HEK293 (cell line): ENCODE measurements around the gene WNK4.
A peak's percentile ranks its signal among the peaks of the same experiment; 100 is the strongest.

Source experiments
- CTCF ChIA-PET: fragments of 350-600 bp; formaldehyde crosslinking; extraction: SDS; loops from one replicate; lab custom pipeline; 2021; ENCODE audit warnings: antibody characterized with exemption; lab: Yijun Ruan, JAX
- POLR2A ChIA-PET: fragments of 300-600 bp; formaldehyde crosslinking; extraction: SDS; loops from one replicate; lab custom pipeline; 2020; ENCODE audit warnings: antibody characterized with exemption, inconsistent platforms; lab: Yijun Ruan, JAX
- H3K27ac ChIP-seq: fragments of 200-500 bp; sonication (Bioruptor generic); 2 replicates; pipeline ENCODE4 v1.5.1; 2014; ENCODE audit warnings: low read depth, low read length, control low read depth, inconsistent platforms; ENCODE audit errors: extremely low read depth
- H3K36me3 ChIP-seq, 2 experiments: fragments of 200-500 bp in 1 of 2; sonication (Bioruptor generic) in 1 of 2; 1 replicate in 1 of 2; 2 replicates in 1 of 2; pipeline ENCODE4 v1.5.1; 2014 to 2017; ENCODE audit warnings: inconsistent platforms in 2 of 2, low read length in 2 of 2; ENCODE audit not compliant: control insufficient read depth in 2 of 2, insufficient read depth in 1 of 2
- H3K4me1 ChIP-seq: fragments of 200-500 bp; sonication (Bioruptor generic); 2 replicates; pipeline ENCODE4 v1.5.1; 2014; ENCODE audit warnings: mild to moderate bottlenecking, low read length, inconsistent platforms; ENCODE audit not compliant: control insufficient read depth, insufficient read depth
- H3K4me3 ChIP-seq: 2 replicates; pipeline ENCODE4 v1.5.1; 2011; ENCODE audit warnings: low read depth, mild to moderate bottlenecking, control low read depth, low read length, moderate library complexity
- H3K9me3 ChIP-seq: fragments of 200-500 bp; sonication (Bioruptor generic); 2 replicates; pipeline ENCODE4 v1.5.1; 2014; ENCODE audit warnings: low read depth, low read length, inconsistent platforms; ENCODE audit not compliant: control insufficient read depth, insufficient read depth
- KLF16 ChIP-seq: fragments of 450-650 bp; formaldehyde crosslinking; IDR thresholded peaks from 2 replicates; pipeline ENCODE4 v1.5.1; 2017; ENCODE audit warnings: missing biosample characterization, missing genetic modification characterization
- KLF9 ChIP-seq: fragments of 450-650 bp; formaldehyde crosslinking; IDR thresholded peaks from 2 replicates; pipeline ENCODE4 v1.5.1; 2016; ENCODE audit warnings: missing biosample characterization, missing genetic modification characterization, low read depth
- REPIN1 ChIP-seq: fragments of 450-650 bp; formaldehyde crosslinking; IDR thresholded peaks from 2 replicates; pipeline ENCODE4 v1.5.1; 2017; ENCODE audit warnings: missing biosample characterization, missing genetic modification characterization, low read depth
- SETDB1 ChIP-seq: IDR thresholded peaks from one replicate; pipeline ENCODE4 v1.6.1; 2017; ENCODE audit warnings: mild to moderate bottlenecking, low read length, moderate library complexity, mixed read lengths; ENCODE audit not compliant: insufficient read length
- SP3 ChIP-seq: fragments of 450-650 bp; formaldehyde crosslinking; IDR thresholded peaks from 2 replicates; pipeline ENCODE4 v1.5.1; 2016; ENCODE audit warnings: missing biosample characterization, missing genetic modification characterization
- WT1 ChIP-seq: fragments of 450-650 bp; formaldehyde crosslinking; IDR thresholded peaks from 2 replicates; pipeline ENCODE4 v1.5.1; 2016; ENCODE audit warnings: missing biosample characterization, missing genetic modification characterization
- YY2 ChIP-seq: fragments of 450-650 bp; formaldehyde crosslinking; IDR thresholded peaks from 2 replicates; pipeline ENCODE4 v1.5.1; 2016; ENCODE audit warnings: missing biosample characterization, missing genetic modification characterization
- ZNF398 ChIP-seq: fragments of 450-650 bp; formaldehyde crosslinking; IDR thresholded peaks from 2 replicates; pipeline ENCODE4 v1.5.1; 2017; ENCODE audit warnings: missing biosample characterization, missing genetic modification characterization
- ZNF416 ChIP-seq: fragments of 450-650 bp; formaldehyde crosslinking; IDR thresholded peaks from 2 replicates; pipeline ENCODE4 v1.5.1; 2016; ENCODE audit warnings: missing biosample characterization, missing genetic modification characterization
- ZNF600 ChIP-seq: fragments of 450-650 bp; formaldehyde crosslinking; IDR thresholded peaks from 2 replicates; pipeline ENCODE4 v1.5.1; 2016; ENCODE audit warnings: missing biosample characterization, missing genetic modification characterization
- TF ChIP-seq, protein P1 (sequence below): fragments of 450-650 bp; formaldehyde crosslinking; IDR thresholded peaks from 2 replicates; pipeline ENCODE4 v1.5.1; 2016; ENCODE audit warnings: missing biosample characterization, missing genetic modification characterization
- TF ChIP-seq, protein P2 (sequence below): fragments of 450-650 bp; formaldehyde crosslinking; conservative IDR thresholded peaks from 2 replicates; pipeline ENCODE4 v1.5.1; 2016; ENCODE audit warnings: low read depth, missing biosample characterization, missing genetic modification characterization
- TF ChIP-seq, protein P3 (sequence below): fragments of 450-650 bp; formaldehyde crosslinking; IDR thresholded peaks from 2 replicates; pipeline ENCODE4 v1.5.1; 2016; ENCODE audit warnings: missing biosample characterization, missing genetic modification characterization
- TF ChIP-seq, protein P4 (sequence below): fragments of 450-650 bp; formaldehyde crosslinking; IDR thresholded peaks from 2 replicates; pipeline ENCODE4 v1.5.1; 2016; ENCODE audit warnings: missing biosample characterization, missing genetic modification characterization

The WNK4 gene

GRCh38 chr17:42798011-42798382, 17.6 kb downstream of the WNK4 start:
- Histone ChIP-seq H3K9me3 (no peaks in the 10 kb centered on the region), H3K4me1 (peaks cover 8% of the 10 kb centered on the region), H3K27ac (peak overlapping the region; percentile 68; the same call in 1 of the 2 replicates), H3K4me3 (peak overlapping the region; percentile 77), H3K36me3 (peaks cover 0 to 33% of the 10 kb centered on the region in 2 experiments; a peak in 1 of 3 replicates)
- CTCF ChIA-PET, result interaction anchor here (0.5 to 3.2 kb wide), 6 partner anchors 21 to 590 kb away, joined by 3 to 23 read pairs (median 4); no protein-coding TSS in a partner anchor
- POLR2A ChIA-PET, result interaction anchor here (1.0 to 2.4 kb wide), 7 partner anchors 11 to 47 kb away, joined by 3 to 13 read pairs (median 5); partner anchors contain the start of genes BECN1, VPS25 and WNK4
- TF ChIP-seq, protein P1, sequence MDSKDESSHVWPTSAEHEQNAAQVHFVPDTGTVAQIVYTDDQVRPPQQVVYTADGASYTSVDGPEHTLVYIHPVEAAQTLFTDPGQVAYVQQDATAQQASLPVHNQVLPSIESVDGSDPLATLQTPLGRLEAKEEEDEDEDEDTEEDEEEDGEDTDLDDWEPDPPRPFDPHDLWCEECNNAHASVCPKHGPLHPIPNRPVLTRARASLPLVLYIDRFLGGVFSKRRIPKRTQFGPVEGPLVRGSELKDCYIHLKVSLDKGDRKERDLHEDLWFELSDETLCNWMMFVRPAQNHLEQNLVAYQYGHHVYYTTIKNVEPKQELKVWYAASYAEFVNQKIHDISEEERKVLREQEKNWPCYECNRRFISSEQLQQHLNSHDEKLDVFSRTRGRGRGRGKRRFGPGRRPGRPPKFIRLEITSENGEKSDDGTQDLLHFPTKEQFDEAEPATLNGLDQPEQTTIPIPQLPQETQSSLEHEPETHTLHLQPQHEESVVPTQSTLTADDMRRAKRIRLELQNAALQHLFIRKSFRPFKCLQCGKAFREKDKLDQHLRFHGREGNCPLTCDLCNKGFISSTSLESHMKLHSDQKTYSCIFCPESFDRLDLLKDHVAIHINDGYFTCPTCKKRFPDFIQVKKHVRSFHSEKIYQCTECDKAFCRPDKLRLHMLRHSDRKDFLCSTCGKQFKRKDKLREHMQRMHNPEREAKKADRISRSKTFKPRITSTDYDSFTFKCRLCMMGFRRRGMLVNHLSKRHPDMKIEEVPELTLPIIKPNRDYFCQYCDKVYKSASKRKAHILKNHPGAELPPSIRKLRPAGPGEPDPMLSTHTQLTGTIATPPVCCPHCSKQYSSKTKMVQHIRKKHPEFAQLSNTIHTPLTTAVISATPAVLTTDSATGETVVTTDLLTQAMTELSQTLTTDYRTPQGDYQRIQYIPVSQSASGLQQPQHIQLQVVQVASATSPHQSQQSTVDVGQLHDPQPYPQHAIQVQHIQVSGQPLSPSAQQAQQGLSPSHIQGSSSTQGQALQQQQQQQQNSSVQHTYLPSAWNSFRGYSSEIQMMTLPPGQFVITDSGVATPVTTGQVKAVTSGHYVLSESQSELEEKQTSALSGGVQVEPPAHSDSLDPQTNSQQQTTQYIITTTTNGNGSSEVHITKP, result peak; percentile 84
- no peak for TF ChIP-seq REPIN1 (tag by site-specific recombination)

DNA sequence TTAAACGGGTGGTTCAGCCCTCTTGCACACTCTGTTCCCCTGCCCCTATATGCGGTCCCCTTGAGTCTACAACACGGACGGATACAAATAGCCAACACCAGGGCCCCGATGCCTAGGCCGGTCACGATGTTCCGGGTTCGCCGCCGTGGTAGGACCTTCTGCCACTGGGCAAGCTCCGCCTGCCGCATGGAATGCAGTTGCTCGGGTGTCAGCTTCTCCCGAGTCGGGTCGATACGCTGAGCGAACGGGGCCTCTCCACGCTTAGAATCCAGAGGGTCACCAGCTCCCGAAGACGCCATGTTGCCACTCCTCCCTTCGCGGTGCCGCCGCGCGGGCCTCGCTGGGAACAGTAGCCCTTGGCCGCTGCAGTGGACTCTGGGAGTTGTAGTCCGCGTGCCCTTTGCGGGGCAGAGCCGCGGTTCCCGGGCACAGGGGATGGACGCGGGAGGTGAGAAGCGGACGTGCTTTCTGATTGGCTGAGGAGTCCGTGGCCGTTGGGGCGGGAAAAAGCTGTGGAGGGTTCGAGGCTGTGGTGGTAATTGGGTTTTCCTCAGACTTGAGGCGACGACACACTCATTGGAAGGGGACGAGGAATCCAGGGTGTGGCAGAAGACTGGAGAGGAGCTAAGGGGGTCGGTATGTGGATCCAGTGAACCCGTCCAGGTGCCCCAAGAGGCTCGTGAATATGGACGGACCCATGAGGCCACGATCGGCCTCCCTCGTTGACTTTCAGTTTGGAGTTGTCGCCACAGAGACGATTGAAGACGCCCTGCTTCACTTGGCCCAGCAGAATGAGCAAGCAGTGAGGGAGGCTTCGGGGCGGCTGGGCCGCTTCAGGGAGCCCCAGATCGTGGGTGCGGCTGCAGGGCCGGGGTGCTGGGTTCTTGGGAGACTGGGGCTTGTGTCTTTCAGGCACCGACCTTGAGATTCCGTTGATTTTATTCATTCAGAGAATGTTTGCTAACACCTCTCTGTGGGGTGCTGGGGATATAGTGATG, 18.3 kb downstream of the WNK4 start, which contains the start of the genes CNTD1 and COA3:
CNTD1 (plus strand) TSS at position 479 of the 998 bp plus-strand sequence; CDS start at position 686, 207 bp downstream.
COA3 (minus strand) TSS at position 322 of the 998 bp plus-strand sequence; CDS start at position 299, 23 bp downstream.
- Histone ChIP-seq H3K4me3 (peak within 1 kb of the TSS; percentile 77), H3K4me1 (peaks cover 15% of the 10 kb centered on the region), H3K27ac (peak within 1 kb of the TSS; percentile 68; the same call in 1 of the 2 replicates), H3K36me3 (peaks cover 0 to 33% of the 10 kb centered on the region in 2 experiments; a peak in 1 of 3 replicates), H3K9me3 (no peaks in the 10 kb centered on the region)
- CTCF ChIA-PET, result interaction anchor here (0.6 to 3.2 kb wide), 8 partner anchors 21 to 589 kb away, joined by 3 to 23 read pairs (median 4); partner anchors contain the start of gene BECN1
- POLR2A ChIA-PET, result interaction anchor here (0.7 to 2.4 kb wide), 9 partner anchors 11 to 382 kb away, joined by 3 to 13 read pairs (median 5); partner anchors contain the start of genes BECN1, VPS25 and WNK4
- TF ChIP-seq KLF9 (tag by site-specific recombination) (peak; percentile 63), SETDB1 (peak; percentile 89), ZNF600 (tag by site-specific recombination) (peak; percentile 81), ZNF398 (tag by site-specific recombination) (peak; percentile 43; the same call in 1 of the 2 replicates), KLF16 (tag by site-specific recombination) (peak; percentile 83), WT1 (tag by site-specific recombination) (no peak), YY2 (tag by site-specific recombination) (peak; percentile 85; the same call in 1 of the 2 replicates), SP3 (tag by site-specific recombination) (peak; percentile 79), ZNF416 (tag by site-specific recombination) (0 out of 2 replicates have a peak, but pooled peaks have one; percentile 24)
- TF ChIP-seq, protein P2, sequence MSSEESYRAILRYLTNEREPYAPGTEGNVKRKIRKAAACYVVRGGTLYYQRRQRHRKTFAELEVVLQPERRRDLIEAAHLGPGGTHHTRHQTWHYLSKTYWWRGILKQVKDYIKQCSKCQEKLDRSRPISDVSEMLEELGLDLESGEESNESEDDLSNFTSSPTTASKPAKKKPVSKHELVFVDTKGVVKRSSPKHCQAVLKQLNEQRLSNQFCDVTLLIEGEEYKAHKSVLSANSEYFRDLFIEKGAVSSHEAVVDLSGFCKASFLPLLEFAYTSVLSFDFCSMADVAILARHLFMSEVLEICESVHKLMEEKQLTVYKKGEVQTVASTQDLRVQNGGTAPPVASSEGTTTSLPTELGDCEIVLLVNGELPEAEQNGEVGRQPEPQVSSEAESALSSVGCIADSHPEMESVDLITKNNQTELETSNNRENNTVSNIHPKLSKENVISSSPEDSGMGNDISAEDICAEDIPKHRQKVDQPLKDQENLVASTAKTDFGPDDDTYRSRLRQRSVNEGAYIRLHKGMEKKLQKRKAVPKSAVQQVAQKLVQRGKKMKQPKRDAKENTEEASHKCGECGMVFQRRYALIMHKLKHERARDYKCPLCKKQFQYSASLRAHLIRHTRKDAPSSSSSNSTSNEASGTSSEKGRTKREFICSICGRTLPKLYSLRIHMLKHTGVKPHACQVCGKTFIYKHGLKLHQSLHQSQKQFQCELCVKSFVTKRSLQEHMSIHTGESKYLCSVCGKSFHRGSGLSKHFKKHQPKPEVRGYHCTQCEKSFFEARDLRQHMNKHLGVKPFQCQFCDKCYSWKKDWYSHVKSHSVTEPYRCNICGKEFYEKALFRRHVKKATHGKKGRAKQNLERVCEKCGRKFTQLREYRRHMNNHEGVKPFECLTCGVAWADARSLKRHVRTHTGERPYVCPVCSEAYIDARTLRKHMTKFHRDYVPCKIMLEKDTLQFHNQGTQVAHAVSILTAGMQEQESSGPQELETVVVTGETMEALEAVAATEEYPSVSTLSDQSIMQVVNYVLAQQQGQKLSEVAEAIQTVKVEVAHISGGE (tag by site-specific recombination), result peak; percentile 86
- TF ChIP-seq, protein P3, sequence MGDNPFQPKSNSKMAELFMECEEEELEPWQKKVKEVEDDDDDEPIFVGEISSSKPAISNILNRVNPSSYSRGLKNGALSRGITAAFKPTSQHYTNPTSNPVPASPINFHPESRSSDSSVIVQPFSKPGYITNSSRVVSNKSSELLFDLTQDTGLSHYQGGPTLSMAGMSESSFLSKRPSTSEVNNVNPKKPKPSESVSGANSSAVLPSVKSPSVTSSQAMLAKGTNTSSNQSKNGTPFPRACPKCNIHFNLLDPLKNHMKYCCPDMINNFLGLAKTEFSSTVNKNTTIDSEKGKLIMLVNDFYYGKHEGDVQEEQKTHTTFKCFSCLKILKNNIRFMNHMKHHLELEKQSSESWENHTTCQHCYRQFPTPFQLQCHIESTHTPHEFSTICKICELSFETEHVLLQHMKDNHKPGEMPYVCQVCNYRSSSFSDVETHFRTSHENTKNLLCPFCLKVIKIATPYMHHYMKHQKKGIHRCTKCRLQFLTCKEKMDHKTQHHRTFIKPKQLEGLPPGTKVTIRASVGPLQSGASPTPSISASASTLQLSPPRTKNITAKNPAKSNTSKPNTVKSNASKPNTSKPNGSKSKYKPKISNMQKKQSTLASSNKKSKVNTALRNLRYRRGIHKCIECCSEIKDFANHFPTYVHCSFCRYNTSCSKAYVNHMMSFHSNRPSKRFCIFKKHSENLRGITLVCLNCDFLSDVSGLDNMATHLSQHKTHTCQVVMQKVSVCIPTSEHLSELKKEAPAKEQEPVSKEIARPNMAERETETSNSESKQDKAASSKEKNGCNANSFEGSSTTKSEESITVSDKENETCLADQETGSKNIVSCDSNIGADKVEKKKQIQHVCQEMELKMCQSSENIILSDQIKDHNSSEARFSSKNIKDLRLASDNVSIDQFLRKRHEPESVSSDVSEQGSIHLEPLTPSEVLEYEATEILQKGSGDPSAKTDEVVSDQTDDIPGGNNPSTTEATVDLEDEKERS (tag by site-specific recombination), result no peak
- TF ChIP-seq, protein P4, sequence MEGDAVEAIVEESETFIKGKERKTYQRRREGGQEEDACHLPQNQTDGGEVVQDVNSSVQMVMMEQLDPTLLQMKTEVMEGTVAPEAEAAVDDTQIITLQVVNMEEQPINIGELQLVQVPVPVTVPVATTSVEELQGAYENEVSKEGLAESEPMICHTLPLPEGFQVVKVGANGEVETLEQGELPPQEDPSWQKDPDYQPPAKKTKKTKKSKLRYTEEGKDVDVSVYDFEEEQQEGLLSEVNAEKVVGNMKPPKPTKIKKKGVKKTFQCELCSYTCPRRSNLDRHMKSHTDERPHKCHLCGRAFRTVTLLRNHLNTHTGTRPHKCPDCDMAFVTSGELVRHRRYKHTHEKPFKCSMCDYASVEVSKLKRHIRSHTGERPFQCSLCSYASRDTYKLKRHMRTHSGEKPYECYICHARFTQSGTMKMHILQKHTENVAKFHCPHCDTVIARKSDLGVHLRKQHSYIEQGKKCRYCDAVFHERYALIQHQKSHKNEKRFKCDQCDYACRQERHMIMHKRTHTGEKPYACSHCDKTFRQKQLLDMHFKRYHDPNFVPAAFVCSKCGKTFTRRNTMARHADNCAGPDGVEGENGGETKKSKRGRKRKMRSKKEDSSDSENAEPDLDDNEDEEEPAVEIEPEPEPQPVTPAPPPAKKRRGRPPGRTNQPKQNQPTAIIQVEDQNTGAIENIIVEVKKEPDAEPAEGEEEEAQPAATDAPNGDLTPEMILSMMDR (tag by site-specific recombination), result peak; percentile 42; the same call in 1 of the 2 replicates
